ENCODE results near the gene KATNB1.

GRCh38 chr16:57795431-57795878, 59.9 kb downstream of the KATNB1 start:
- TF ChIP-seq CTCF (IDR thresholded peaks at IDR 0.05): peak in 2 of 3 donors; percentile 40 to 64
- TF ChIP-seq POLR2AphosphoS5 (IDR thresholded peaks at IDR 0.05): no peak
- TF ChIP-seq POLR2A (IDR thresholded peaks at IDR 0.05): no peak

Measured in breast epithelium (tissue), 3 donors.